Measurements from ENCODE around the gene AIG1. TPM values are rescaled to one million over a fixed set of nuclear protein-coding genes. Genes with fewer than 3 reads are reported as not detected.

Gene AIG1
- total RNA-seq, 1 donor from 2014 or later, result 29.6 TPM

DNA sequence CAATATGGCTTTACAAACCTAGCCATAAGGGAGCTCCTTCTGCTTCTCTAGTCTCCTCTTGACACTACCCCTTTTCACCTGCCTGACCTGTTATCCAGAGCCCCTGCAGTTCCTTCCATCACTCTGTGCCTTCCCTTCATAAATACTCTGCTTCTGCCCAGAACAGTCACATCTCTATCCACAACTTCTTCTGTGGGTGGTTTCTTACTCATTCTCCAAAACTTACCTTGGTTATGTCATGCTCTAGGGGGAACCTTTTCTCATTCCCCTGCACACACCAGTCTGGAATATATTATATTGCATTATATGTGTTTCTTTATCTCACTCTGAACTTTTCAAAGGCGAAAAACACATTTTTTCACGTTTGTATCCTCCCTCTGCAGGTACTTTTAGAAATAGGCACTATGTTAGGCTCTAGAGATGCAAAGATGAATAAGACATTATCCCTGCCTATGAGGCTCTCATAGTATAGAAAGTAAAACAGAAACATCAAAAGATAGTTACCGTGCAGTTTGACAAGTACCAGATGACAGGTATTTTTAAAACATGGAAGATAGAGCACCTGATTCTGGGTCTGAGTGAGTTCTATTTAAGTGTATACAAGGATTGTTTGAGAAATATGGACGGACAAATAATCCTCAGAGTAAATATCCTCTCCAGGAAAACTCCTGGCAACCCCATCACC is 51.5 kb downstream of the AIG1 start:
- Histone ChIP-seq H3K27me3 (ENCODE audit: low read depth) (no peaks in the 10 kb centered on the region), H3K9me3 (no peaks in the 10 kb centered on the region), H3K27ac (no peak overlapping the region), H3K36me3 (no peaks in the 10 kb centered on the region), H3K4me3 (no peak overlapping the region), H3K4me1 (no peaks in the 10 kb centered on the region)
- DNase-seq (no peak), ATAC-seq (no peak)
- TF ChIP-seq, protein P1, sequence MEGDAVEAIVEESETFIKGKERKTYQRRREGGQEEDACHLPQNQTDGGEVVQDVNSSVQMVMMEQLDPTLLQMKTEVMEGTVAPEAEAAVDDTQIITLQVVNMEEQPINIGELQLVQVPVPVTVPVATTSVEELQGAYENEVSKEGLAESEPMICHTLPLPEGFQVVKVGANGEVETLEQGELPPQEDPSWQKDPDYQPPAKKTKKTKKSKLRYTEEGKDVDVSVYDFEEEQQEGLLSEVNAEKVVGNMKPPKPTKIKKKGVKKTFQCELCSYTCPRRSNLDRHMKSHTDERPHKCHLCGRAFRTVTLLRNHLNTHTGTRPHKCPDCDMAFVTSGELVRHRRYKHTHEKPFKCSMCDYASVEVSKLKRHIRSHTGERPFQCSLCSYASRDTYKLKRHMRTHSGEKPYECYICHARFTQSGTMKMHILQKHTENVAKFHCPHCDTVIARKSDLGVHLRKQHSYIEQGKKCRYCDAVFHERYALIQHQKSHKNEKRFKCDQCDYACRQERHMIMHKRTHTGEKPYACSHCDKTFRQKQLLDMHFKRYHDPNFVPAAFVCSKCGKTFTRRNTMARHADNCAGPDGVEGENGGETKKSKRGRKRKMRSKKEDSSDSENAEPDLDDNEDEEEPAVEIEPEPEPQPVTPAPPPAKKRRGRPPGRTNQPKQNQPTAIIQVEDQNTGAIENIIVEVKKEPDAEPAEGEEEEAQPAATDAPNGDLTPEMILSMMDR (IDR thresholded peaks at IDR 0.05), result no peak
- intact Hi-C loops (cut with DNase I), result no loop called here

DNA sequence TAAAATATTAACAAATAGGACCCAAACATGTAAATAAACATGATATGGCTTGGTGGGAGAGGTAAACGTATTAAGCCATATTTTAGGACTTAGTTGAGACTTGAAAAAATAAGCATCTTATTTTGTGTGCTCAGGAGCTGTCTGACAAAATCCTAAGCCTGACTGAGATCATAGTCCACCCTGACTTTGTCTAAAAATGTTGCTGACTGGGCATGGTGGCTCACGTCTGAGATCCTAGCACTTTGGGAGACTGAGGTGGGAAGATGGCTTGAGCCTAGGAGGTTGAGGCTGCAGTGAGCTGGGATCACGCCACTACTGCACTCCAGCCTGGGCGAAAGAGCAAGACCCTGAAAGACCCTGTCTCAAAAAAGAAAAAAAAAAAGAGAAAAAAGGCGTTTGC is 52.1 kb downstream of the AIG1 start:
- H3K4me1 ChIP-seq, result no peaks in the 10 kb centered on the region
- ATAC-seq, result no peak
- H3K4me3 ChIP-seq, result no peak overlapping the region
- no peak for DNase-seq
- no peak overlapping the region for H3K27ac ChIP-seq
- H3K36me3 ChIP-seq, result no peaks in the 10 kb centered on the region
- no peaks in the 10 kb centered on the region for H3K27me3 ChIP-seq (ENCODE audit: low read depth)
- TF ChIP-seq, protein P1 (IDR thresholded peaks at IDR 0.05), result no peak
- H3K9me3 ChIP-seq, result no peaks in the 10 kb centered on the region
- intact Hi-C loops (cut with DNase I), result no loop called here

DNA sequence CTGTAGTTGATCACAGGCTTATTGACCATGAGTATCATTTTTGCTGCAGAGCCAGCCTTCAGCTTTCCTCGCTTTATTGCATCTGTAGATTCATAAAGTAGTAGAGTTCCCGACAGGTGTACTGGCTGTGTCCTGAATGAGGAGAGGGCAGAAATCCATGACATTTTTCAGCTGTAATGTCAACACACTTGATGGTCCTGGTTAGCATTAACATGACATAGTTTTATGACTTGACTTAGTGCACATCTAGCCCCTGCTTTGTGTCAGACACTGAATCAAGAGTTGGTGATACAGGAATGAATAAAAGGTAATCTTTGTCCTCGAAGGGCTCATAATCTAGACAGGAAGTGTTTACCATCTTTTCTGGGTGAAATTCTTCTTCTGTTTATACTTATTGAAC is 55.0 kb downstream of the AIG1 start:
- H3K4me3 ChIP-seq, result no peak overlapping the region
- TF ChIP-seq, protein P1 (IDR thresholded peaks at IDR 0.05), result no peak
- no peak overlapping the region for H3K27ac ChIP-seq
- ATAC-seq (no peak), DNase-seq (no peak)
- peaks cover 1% of the 10 kb centered on the region for H3K9me3 ChIP-seq
- no peaks in the 10 kb centered on the region for H3K4me1 ChIP-seq
- no peaks in the 10 kb centered on the region for H3K36me3 ChIP-seq
- intact Hi-C loops (cut with DNase I), result no loop called here
- H3K27me3 ChIP-seq (ENCODE audit: low read depth), result no peaks in the 10 kb centered on the region

DNA sequence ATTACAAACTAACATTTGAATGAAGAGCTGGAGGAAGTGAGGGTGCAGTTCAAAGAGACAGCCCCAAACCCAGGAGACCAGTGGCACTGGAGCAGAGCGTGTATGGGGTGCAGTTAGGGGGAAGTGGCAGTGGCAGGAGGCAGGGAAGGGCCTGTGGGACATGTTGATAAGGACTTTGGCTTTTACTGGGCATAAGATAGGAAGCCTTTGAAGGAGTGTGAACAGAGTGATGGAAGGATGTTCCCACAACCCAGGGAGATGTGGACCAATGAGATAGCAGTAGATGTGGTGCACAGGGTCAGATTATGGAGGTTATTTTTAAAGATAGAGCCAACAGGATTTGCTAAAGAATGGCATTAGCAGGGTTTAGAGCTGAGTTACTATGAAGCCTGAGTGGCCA is 56.4 kb downstream of the AIG1 start:
- peaks cover 6% of the 10 kb centered on the region for H3K9me3 ChIP-seq
- TF ChIP-seq, protein P1 (IDR thresholded peaks at IDR 0.05), result no peak
- H3K27ac ChIP-seq, result no peak overlapping the region
- no peak for ATAC-seq
- H3K36me3 ChIP-seq, result no peaks in the 10 kb centered on the region
- no peaks in the 10 kb centered on the region for H3K4me1 ChIP-seq
- intact Hi-C loops (cut with DNase I), result no loop called here
- H3K4me3 ChIP-seq, result no peak overlapping the region
- no peaks in the 10 kb centered on the region for H3K27me3 ChIP-seq (ENCODE audit: low read depth)
- DNase-seq, result no peak

DNA sequence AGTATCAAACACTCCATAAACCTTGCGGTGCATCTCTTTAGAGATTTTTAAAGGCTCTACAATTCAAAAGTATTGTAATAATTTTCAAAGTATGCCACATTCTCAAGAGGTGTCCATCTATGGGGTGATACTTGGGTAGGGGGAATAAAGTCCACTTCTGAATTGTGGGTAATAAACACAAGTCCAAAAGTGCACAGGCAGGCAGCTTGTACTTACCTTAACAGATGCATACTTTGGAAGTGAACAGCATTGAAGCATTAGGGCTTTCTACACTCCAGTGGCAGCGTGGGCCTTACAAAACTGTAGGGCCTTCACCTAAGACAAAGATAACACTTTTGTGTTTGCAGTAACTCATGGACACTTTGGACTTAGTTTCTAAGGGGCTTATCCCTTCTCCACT is 58.6 kb downstream of the AIG1 start:
- no peaks in the 10 kb centered on the region for H3K27me3 ChIP-seq (ENCODE audit: low read depth)
- no peak overlapping the region for H3K4me3 ChIP-seq
- H3K4me1 ChIP-seq, result no peaks in the 10 kb centered on the region
- TF ChIP-seq, protein P1 (IDR thresholded peaks at IDR 0.05), result no peak
- H3K36me3 ChIP-seq, result no peaks in the 10 kb centered on the region
- peaks cover 6% of the 10 kb centered on the region for H3K9me3 ChIP-seq
- intact Hi-C loops (cut with DNase I), result no loop called here
- ATAC-seq (no peak), DNase-seq (no peak)
- no peak overlapping the region for H3K27ac ChIP-seq

All from lower lobe of right lung (tissue), 2 donors.